H1 (cell line): Measurements from ENCODE around the gene ZBTB40. TPM values are rescaled to one million over a fixed set of nuclear protein-coding genes. Genes with fewer than 3 reads are reported as not detected.

Experiments used
- CTCF ChIA-PET: fragments of 300-600 bp; sonication (Branson Sonifier 250); formaldehyde crosslinking; loops from one replicate; lab custom pipeline; 2021; ENCODE audit not compliant: partially characterized antibody; lab: Charles Lee
- POLR2A ChIA-PET: fragments of 300-600 bp; sonication (Branson Sonifier 250); formaldehyde crosslinking; loops from one replicate; lab custom pipeline; 2021; ENCODE audit warnings: inconsistent platforms; ENCODE audit not compliant: partially characterized antibody; lab: Charles Lee
- DNase-seq, 2 experiments: peaks; one replicate each; pipeline versions ENCODE4 v3.0.0 to v3.0.0-alpha.2; 2010 to 2022; ENCODE audit warnings: low spot score in 2 of 2, low read depth in 1 of 2, mixed read lengths in 1 of 2
- FAIRE-seq: peaks from 2 replicates; lab custom pipeline; 2011; peaks lifted over from hg19 to GRCh38; lab: Jason Lieb, UNC
- H2AFZ ChIP-seq: 2 replicates; pipeline ENCODE4 v1.8.1; 2012; ENCODE audit warnings: low read length, inconsistent platforms
- H2AK5ac ChIP-seq: 2 replicates; pipeline ENCODE4 v1.6.1; 2013; ENCODE audit warnings: low read depth, low read length
- H2BK120ac ChIP-seq: replicated peaks from 2 replicates; pipeline ENCODE3; 2013; ENCODE audit warnings: low read depth, low read length, inconsistent platforms
- H2BK12ac ChIP-seq: 2 replicates; pipeline ENCODE4 v1.6.1; 2013; ENCODE audit warnings: low read depth, low read length
- H2BK15ac ChIP-seq: 2 replicates; pipeline ENCODE4 v1.6.1; 2013; ENCODE audit warnings: low read length
- H2BK20ac ChIP-seq: 2 replicates; pipeline ENCODE4 v1.6.1; 2013; ENCODE audit warnings: low read length
- H2BK5ac ChIP-seq: 2 replicates; pipeline ENCODE4 v1.6.1; 2013; ENCODE audit warnings: low read depth, low read length
- H3K14ac ChIP-seq: 2 replicates; pipeline ENCODE4 v1.6.1; 2013; ENCODE audit warnings: inconsistent platforms; ENCODE audit not compliant: insufficient read length
- H3K18ac ChIP-seq: 2 replicates; pipeline ENCODE4 v1.6.1; 2013; ENCODE audit warnings: low read length; ENCODE audit errors: extremely low read depth
- H3K23ac ChIP-seq: 2 replicates; pipeline ENCODE4 v1.6.1; 2013; ENCODE audit warnings: inconsistent platforms; ENCODE audit not compliant: insufficient read length
- H3K23me2 ChIP-seq: 2 replicates; pipeline ENCODE4 v1.6.1; 2013; ENCODE audit warnings: low read depth, low read length
- H3K27ac ChIP-seq: 2 replicates; pipeline ENCODE4 v1.6.1; 2011; ENCODE audit warnings: low read depth, low read length, inconsistent platforms
- H3K27me3 ChIP-seq, 4 experiments: replicated peaks in 1 of 4; 1 replicate in 1 of 4; 2 replicates in 3 of 4; pipeline versions ENCODE4 v1.6.1 to v1.8.1; 2011 to 2013; ENCODE audit warnings: low read length in 3 of 4, mild to moderate bottlenecking in 3 of 4, inconsistent platforms in 2 of 4, mixed read lengths in 2 of 4, moderate library complexity in 1 of 4; ENCODE audit not compliant: control insufficient read depth in 3 of 4, insufficient read depth in 3 of 4; ENCODE audit errors: extremely low read depth in 1 of 4
- H3K36me3 ChIP-seq, 4 experiments: 2 replicates each; pipeline versions ENCODE4 v1.6.1 to v1.8.1; 2011 to 2013; ENCODE audit warnings: mild to moderate bottlenecking in 4 of 4, low read length in 3 of 4, moderate library complexity in 2 of 4, control low read depth in 1 of 4, inconsistent platforms in 1 of 4; ENCODE audit not compliant: insufficient read depth in 4 of 4, control insufficient read depth in 2 of 4
- H3K4ac ChIP-seq: replicated peaks from 2 replicates; pipeline ENCODE3; 2013; ENCODE audit warnings: low read length, low read depth, mixed read lengths, inconsistent platforms; ENCODE audit not compliant: insufficient read length
- H3K4me1 ChIP-seq, 4 experiments: replicated peaks in 1 of 4; 1 replicate in 1 of 4; 2 replicates in 3 of 4; pipeline versions ENCODE4 v1.6.1 to v1.8.1; 2011 to 2013; ENCODE audit warnings: low read length in 3 of 4, inconsistent platforms in 2 of 4, mixed read lengths in 1 of 4; ENCODE audit not compliant: insufficient read depth in 4 of 4, control insufficient read depth in 3 of 4
- H3K4me2 ChIP-seq, 2 experiments: 2 replicates each; pipeline versions ENCODE4 v1.6.1 to v1.8.1; 2011 to 2013; ENCODE audit warnings: low read depth in 2 of 2, low read length in 2 of 2, control low read depth in 1 of 2, inconsistent platforms in 1 of 2, mild to moderate bottlenecking in 1 of 2; ENCODE audit not compliant: insufficient read depth in 1 of 2
- H3K4me3 ChIP-seq, 4 experiments: fragments of 200-600, 300-600 bp in 1 of 4; sonication (generic), shearing (Covaris generic), sonication (Bioruptor Twin) in 1 of 4; 2 replicates each; pipeline versions ENCODE4 v1.5.1 to v1.8.1; 2011 to 2016; ENCODE audit warnings: low read length in 4 of 4, low read depth in 3 of 4, control low read depth in 2 of 4, inconsistent platforms in 2 of 4, mild to moderate bottlenecking in 2 of 4, mixed read lengths in 1 of 4, moderate library complexity in 1 of 4; ENCODE audit not compliant: insufficient read depth in 2 of 4; ENCODE audit errors: extremely low read depth in 1 of 4
- H3K56ac ChIP-seq: replicated peaks from 2 replicates; pipeline ENCODE3; 2013; ENCODE audit warnings: low read depth, mild to moderate bottlenecking, mixed read lengths, low read length, inconsistent platforms; ENCODE audit not compliant: insufficient read length
- H3K79me1 ChIP-seq: 2 replicates; pipeline ENCODE4 v1.6.1; 2013; ENCODE audit warnings: low read depth, low read length, control low read depth
- H3K79me2 ChIP-seq, 2 experiments: 2 replicates each; pipeline versions ENCODE4 v1.6.1 to v1.8.1; 2012 to 2013; ENCODE audit warnings: low read length in 2 of 2, mild to moderate bottlenecking in 2 of 2, inconsistent platforms in 1 of 2; ENCODE audit not compliant: insufficient read depth in 2 of 2, control insufficient read depth in 1 of 2
- H3K9ac ChIP-seq, 4 experiments: replicated peaks in 1 of 4; 1 replicate in 1 of 4; 2 replicates in 3 of 4; pipeline versions ENCODE4 v1.6.1 to v1.8.1; 2011 to 2013; ENCODE audit warnings: low read depth in 3 of 4, low read length in 3 of 4, control low read depth in 2 of 4, mild to moderate bottlenecking in 2 of 4, moderate library complexity in 2 of 4, inconsistent platforms in 1 of 4; ENCODE audit errors: extremely low read depth in 1 of 4
- H3K9me3 ChIP-seq, 2 experiments: 2 replicates each; pipeline versions ENCODE4 v1.6.1 to v1.8.1; 2012 to 2013; ENCODE audit warnings: mild to moderate bottlenecking in 2 of 2, moderate library complexity in 2 of 2, control low read depth in 1 of 2, inconsistent platforms in 1 of 2, low read depth in 1 of 2, low read length in 1 of 2, mixed read lengths in 1 of 2; ENCODE audit not compliant: insufficient read depth in 2 of 2
- H4K20me1 ChIP-seq, 2 experiments: replicated peaks in 1 of 2; 2 replicates each; pipeline versions ENCODE3 to v1.8.1; 2011 to 2013; ENCODE audit warnings: inconsistent platforms in 2 of 2, low read length in 2 of 2, mild to moderate bottlenecking in 1 of 2; ENCODE audit not compliant: insufficient read depth in 2 of 2, control insufficient read depth in 1 of 2
- H4K5ac ChIP-seq: 2 replicates; pipeline ENCODE4 v1.6.1; 2013; ENCODE audit warnings: low read length, low read depth, mixed read lengths, inconsistent platforms; ENCODE audit not compliant: insufficient read length
- H4K8ac ChIP-seq: 2 replicates; pipeline ENCODE4 v1.8.0; 2013; ENCODE audit warnings: mild to moderate bottlenecking, moderate library complexity, low read length, inconsistent platforms; ENCODE audit not compliant: insufficient read depth; ENCODE audit errors: extremely low read depth
- H4K91ac ChIP-seq: replicated peaks from 2 replicates; pipeline ENCODE3; 2013; ENCODE audit warnings: low read length, mixed read lengths, inconsistent platforms; ENCODE audit not compliant: insufficient read length
- CBX8 ChIP-seq: fragments of 300-800, 300-1000 bp; sonication (generic); IDR thresholded peaks from 2 replicates; pipeline ENCODE4 v1.7.1; 2016; ENCODE audit warnings: low read depth, low read length, borderline replicate concordance
- CREB1 ChIP-seq: IDR thresholded peaks from 2 replicates; pipeline ENCODE4 v1.6.1; 2012; ENCODE audit warnings: inconsistent platforms
- JUND ChIP-seq: IDR thresholded peaks from 2 replicates; pipeline ENCODE4 v1.6.1; 2011; ENCODE audit warnings: mild to moderate bottlenecking, improper control_type of control experiment, low read length
- KDM1A ChIP-seq: fragments of 200-600, 300-600 bp; sonication (generic); IDR thresholded peaks from 2 replicates; pipeline ENCODE4 v1.7.1; 2016; ENCODE audit warnings: mild to moderate bottlenecking, low read length, borderline replicate concordance
- POLR2A ChIP-seq, 2 experiments: IDR thresholded peaks; 1 replicate in 1 of 2; 2 replicates in 1 of 2; pipeline ENCODE4 v1.6.1; 2011; ENCODE audit warnings: low read depth in 2 of 2, low read length in 2 of 2, mild to moderate bottlenecking in 2 of 2; ENCODE audit errors: control extremely low read depth in 1 of 2
- POLR2AphosphoS5 ChIP-seq: IDR thresholded peaks from 2 replicates; pipeline ENCODE4 v1.6.1; 2011; ENCODE audit warnings: low read depth, low read length
- POU5F1 ChIP-seq: IDR thresholded peaks from 2 replicates; pipeline ENCODE4 v1.6.1; 2011; ENCODE audit warnings: low read depth, mild to moderate bottlenecking, low read length, moderate library complexity
- RFX5 ChIP-seq: IDR thresholded peaks from 2 replicates; pipeline ENCODE4 v1.6.1; 2011; ENCODE audit warnings: low read depth, low read length, improper control_type of control experiment, borderline replicate concordance
- SIX5 ChIP-seq: IDR thresholded peaks from 2 replicates; pipeline ENCODE4 v1.6.1; 2011; ENCODE audit warnings: mild to moderate bottlenecking, low read depth, low read length
- SP1 ChIP-seq: IDR thresholded peaks from 2 replicates; pipeline ENCODE4 v1.6.1; 2011; ENCODE audit warnings: low read depth, low read length
- SP2 ChIP-seq: IDR thresholded peaks from 2 replicates; pipeline ENCODE4 v1.6.1; 2012; ENCODE audit warnings: mild to moderate bottlenecking, low read length, inconsistent platforms
- SP4 ChIP-seq: IDR thresholded peaks from 2 replicates; pipeline ENCODE4 v1.6.1; 2012; ENCODE audit warnings: low read length, inconsistent platforms
- SUZ12 ChIP-seq: fragments of 200-600 bp; sonication (generic); IDR thresholded peaks from 2 replicates; pipeline ENCODE4 v1.6.1; 2012; ENCODE audit warnings: mild to moderate bottlenecking, inconsistent platforms, low read length, moderate library complexity, mixed read lengths
- ZNF274 ChIP-seq: IDR thresholded peaks from 2 replicates; pipeline ENCODE4 v1.7.0; 2012; ENCODE audit warnings: low read length, borderline replicate concordance; ENCODE audit errors: extremely low read depth
- WGBS, 2 experiments: shearing (Covaris generic) in 1 of 2; methylation state at CpG; one replicate each; pipeline versions ENCODE4 v1.1.6 to v1.1.7; 2013 to 2015; ENCODE audit warnings: low lambda C conversion rate in 2 of 2, mixed read lengths in 2 of 2, inconsistent platforms in 1 of 2, low coverage in 1 of 2, missing lambda C conversion rate in 1 of 2; ENCODE audit not compliant: insufficient replicate concordance in 2 of 2, insufficient coverage in 1 of 2, insufficient read length in 1 of 2; ENCODE audit errors: extremely low coverage in 1 of 2, missing lambda C conversion rate in 1 of 2; 5-methylcytosine and 5-hydroxymethylcytosine counted together
- polyA plus RNA-seq, 7 experiments: library from polyadenylated mRNA; depleted of rRNA in 3 of 7; stranded (reverse) in 5 of 7; unstranded in 2 of 7; fragments of >200 nt in 5 of 7; fragments of 200-250 nt in 2 of 7; gene quantifications; 1 replicate in 5 of 7; 2 replicates in 1 of 7; 4 replicates in 1 of 7; pipeline versions ENCODE4 v1.2.1 to v1.2.3, GENCODE V29; 2011 to 2013; ENCODE audit warnings: missing spikeins in 2 of 7, mixed read lengths in 2 of 7
- total RNA-seq: library from RNA; stranded (reverse); fragmentation: NEBNext Ultra II Directional; extraction: Animal tissue kit (Norgen Biotek cat#: 25700); gene quantifications from 2 replicates; pipeline ENCODE4 v1.2.1, GENCODE V29; 2021

Gene ZBTB40
- total and polyA plus RNA-seq, 2 of the 8 experiments (the other 6 are each of a cell fraction or from before 2014, with no cell fraction given) = 3.1 to 19.3 TPM

GRCh38 chr1:22471078-22471477 lies 19.4 kb downstream of the ZBTB40 start:
- no peak overlapping the region for H3K23ac ChIP-seq
- no peak overlapping the region for H3K4me2 ChIP-seq
- no peak overlapping the region for H3K4me3 ChIP-seq
- ChIA-PET CTCF (interaction anchor here (0.6 to 1.3 kb wide), 2 partner anchors 57 to 161 kb away, joined by 3 to 4 read pairs; no protein-coding TSS in a partner anchor), POLR2A (no interaction called here)
- WGBS, 2 experiments = 86% methylated on average over 2 of the region's 2 CpGs; no CpG with 5 or more reads in 1 of the 2 experiments
- H3K36me3 ChIP-seq = no peaks in the 10 kb centered on the region
- no peak overlapping the region for H3K9ac ChIP-seq
- H2BK15ac ChIP-seq = no peak overlapping the region
- no peaks in the 10 kb centered on the region for H3K4me1 ChIP-seq
- H4K8ac ChIP-seq = no peak overlapping the region
- no peak overlapping the region for H2AK5ac ChIP-seq
- DNase-seq (no peak), FAIRE-seq (no peak)
- H3K4ac ChIP-seq = no peak overlapping the region
- H3K56ac ChIP-seq = no peak overlapping the region
- H2BK120ac ChIP-seq = no peak overlapping the region
- no peak overlapping the region for H4K5ac ChIP-seq
- no peak overlapping the region for H3K14ac ChIP-seq
- H3K27me3 ChIP-seq = no peaks in the 10 kb centered on the region
- TF ChIP-seq RFX5 = no peak
- no peak for TF ChIP-seq JUND
- TF ChIP-seq SIX5 = no peak
- no peak for TF ChIP-seq SP2
- TF ChIP-seq CREB1 = no peak
- TF ChIP-seq SUZ12 = no peak
- TF ChIP-seq POLR2A (IDR thresholded peaks at IDR 0.05; ENCODE audit: control extremely low read depth in 1 of 2, low read depth in 2 of 2, low read length in 2 of 2) = no peak
- no peak for TF ChIP-seq POLR2AphosphoS5
- no peak for TF ChIP-seq SP4
- no peak for TF ChIP-seq CBX8
- no peak for TF ChIP-seq POU5F1
- no peak for TF ChIP-seq SP1
- TF ChIP-seq ZNF274 = no peak
- no peak for TF ChIP-seq KDM1A
- H3K9me3 ChIP-seq = no peaks in the 10 kb centered on the region
- peaks cover 3% of the 10 kb centered on the region; the same call in 1 of the 2 replicates for H3K79me1 ChIP-seq
- H3K18ac ChIP-seq = no peak overlapping the region
- no peak overlapping the region for H2BK5ac ChIP-seq
- H4K91ac ChIP-seq = no peak overlapping the region
- no peaks in the 10 kb centered on the region for H3K23me2 ChIP-seq
- no peak overlapping the region for H3K27ac ChIP-seq
- H2BK20ac ChIP-seq = no peak overlapping the region
- H4K20me1 ChIP-seq = no peaks in the 10 kb centered on the region
- no peak overlapping the region for H2BK12ac ChIP-seq
- H3K79me2 ChIP-seq = peaks cover 0 to 35% of the 10 kb centered on the region in 2 experiments; a peak in 2 of 4 replicates
- no peak overlapping the region for H2AFZ ChIP-seq
